NCI-H2081 (cell line): ENCODE measurements around the gene B4GALT5.
"Not testable (repeated sequence)": the region's sequence is repeated elsewhere in the genome, so short reads cannot be mapped to it uniquely, and the experiment has no call there.

ENCODE experiments used
- DNase-seq, 2 experiments: peaks; one replicate each; lab custom pipeline; 2025; lab: John Stamatoyannopoulos, UW

B4GALT5 gene

DNA sequence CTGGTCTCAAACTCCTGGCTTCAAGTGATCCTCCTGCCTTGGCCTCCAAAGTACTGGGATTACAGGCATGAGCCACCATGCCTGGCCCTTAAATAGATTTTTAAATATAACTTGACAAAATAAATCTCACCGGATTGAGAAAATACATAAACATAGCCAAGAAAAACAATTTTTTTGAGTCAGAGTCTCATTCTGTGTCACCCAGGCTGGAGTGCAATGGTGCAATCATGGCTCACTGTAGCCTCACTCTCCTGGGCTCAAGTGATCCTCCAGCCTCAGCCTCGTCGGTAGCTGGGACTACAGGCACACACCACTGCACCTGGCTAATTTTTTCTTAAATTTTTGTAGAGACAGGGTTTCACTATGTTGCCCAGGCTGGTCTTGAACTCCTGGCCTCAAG, 85.4 kb downstream of the B4GALT5 start:
- DNase-seq: not testable (repeated sequence)

DNA sequence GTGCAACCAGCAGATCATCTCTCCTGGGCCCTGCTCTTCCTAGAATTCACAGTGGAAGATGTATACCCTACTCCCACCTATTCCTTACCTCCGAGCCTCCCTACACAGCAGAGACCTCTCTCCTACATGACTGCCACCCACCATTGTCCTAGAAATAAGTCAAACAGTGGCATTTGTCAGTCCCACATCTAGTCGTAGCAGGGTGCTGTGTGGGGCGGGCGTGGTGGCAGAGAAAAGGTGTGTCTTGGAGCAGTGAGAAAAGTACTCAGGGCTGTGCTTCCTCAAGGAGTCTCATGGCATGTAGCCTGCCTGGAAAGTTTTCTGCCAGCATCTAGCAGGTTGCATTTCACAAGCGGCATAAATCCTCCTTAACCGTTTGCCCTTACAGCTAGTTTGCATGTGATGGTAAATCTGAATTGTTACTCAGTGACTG, 86.3 kb downstream of the B4GALT5 start:
- no peak for DNase-seq

DNA sequence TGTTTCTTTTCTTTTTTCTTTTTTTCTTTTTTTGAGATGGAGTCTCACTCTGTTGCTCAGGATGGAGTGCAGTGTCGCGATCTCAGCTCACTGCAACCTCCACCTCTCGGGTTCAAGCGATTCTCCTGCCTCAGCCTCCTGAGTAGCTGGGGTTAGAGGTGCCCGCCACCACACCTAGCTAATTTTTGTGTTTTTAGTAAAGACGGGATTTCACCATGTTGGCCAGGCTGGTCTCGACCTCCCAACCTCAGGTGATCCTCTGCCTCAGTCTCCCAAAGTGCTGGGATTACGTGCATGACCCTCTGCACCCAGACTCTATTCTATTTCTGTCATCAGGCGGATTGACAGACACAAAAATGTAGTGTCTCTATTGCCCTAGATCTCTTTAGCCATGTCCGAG, 88.7 kb downstream of the B4GALT5 start:
- DNase-seq: not testable (repeated sequence)

DNA sequence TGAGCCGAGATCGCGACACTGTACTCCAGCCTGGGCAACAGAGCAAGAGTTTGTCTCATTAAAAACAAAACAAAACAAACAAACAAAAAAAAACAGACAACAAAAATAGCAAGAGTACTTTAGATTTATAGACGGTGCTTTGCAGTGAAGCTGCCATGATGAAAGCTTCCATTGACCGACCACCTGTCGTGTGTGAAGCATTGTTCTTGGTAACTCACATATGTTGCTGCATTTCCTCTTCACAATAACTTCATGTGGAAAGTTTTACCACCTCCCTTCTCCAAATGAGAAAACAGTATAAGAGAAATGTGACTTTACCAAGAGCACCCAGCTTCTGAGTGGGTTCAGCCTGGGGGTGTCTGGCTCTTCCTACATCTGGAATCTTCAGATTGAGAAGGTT, 89.4 kb downstream of the B4GALT5 start:
- no peak for DNase-seq

DNA sequence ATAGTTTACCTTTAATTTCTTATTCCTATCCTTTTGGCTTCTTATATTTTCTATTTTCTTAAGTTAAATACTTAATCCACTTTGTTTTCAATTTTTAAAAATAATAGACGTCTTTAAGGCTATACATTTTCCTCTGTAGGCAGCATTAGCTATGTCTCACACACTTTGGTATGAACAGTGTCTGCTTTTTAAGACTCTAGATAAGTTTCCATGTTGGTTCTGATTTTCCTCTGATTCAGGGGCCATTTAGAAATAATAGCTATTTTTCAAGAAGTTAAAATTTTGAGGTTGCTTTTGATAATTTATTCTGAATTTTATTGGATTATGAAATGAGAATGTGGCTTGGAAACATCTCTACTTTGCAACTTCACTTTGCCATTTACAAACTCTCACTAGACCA, 91.4 kb downstream of the B4GALT5 start:
- no peak for DNase-seq

DNA sequence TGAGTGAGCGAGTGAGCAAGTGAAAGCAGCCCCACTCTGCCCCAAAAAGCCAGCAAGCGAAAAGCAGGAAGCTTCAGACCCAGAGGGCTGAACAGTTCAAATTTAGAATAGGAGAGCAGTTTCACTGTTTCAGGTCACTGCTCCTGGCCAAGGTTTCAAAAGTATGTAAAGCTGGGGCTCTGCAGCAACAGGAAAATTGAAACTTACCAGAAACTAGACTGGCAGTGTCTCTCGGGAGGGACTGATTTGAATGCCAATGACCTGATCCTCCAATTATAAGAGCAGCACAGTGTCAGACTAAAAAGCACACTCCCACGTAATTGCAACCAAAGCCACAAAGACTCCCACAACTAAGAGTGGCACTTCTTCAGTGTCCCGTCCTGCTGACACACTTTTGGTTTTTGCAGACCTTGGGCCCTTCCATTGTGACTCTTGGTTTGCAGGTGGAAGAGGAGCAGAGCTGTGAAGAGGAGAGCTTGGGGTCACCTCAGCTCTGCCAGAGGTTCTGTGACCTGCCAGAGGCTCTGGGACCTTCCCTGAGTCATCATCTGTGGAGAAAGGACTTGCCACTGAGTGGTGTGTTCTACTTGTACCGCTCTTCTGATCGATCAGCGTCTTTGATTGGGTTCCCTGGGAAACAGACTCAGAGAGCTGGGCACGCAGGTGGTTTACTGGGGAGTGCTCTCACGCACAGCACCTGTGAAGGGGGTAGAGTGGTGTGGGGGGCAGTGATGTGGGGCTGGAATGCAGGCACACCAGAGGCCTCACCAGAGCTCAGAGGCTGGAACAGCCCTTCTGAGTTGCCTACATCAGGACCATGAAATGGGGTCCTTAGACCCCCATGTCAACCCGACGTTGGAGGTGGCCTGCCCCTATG, 93.1 kb downstream of the B4GALT5 start:
- DNase-seq: no peak

DNA sequence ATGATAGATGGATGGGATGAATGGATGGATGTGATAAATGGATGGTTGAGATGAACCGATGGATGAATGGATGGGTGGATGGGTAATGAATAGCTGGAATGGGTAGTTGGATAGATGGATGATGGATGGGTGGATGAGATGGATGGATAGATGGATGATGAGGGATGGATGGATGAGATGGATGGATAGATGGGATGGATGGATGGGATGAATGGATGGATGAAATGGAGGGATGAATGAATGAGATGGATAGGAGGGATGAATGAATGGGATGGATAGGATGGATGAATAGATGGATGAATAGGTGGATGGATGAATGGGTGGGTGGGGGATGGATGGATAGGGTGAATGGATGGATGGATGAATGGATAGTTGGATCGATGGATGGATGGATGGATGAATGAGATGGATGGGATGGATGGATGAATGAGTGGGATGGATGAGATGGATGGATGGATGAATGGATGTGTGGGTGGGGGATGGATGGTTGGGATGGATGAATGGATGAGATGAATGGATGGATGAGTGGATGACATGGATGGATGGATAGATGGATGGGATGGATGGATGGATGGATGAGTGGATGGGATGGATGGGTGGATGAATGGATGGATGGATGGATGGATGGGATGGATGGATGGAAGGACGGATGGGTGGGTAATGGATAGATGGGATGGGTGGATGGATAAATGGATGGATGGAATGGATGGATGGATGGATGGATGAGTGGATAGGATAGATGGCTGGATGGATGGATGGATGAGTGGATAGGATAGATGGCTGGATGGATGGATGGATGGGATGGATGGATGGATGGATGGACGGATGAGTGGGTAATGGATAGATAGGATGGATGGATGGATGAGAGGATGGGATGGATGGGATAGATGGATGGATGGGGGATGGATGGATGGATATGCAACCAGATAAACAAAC, 94.3 kb downstream of the B4GALT5 start:
- DNase-seq: no peak

DNA sequence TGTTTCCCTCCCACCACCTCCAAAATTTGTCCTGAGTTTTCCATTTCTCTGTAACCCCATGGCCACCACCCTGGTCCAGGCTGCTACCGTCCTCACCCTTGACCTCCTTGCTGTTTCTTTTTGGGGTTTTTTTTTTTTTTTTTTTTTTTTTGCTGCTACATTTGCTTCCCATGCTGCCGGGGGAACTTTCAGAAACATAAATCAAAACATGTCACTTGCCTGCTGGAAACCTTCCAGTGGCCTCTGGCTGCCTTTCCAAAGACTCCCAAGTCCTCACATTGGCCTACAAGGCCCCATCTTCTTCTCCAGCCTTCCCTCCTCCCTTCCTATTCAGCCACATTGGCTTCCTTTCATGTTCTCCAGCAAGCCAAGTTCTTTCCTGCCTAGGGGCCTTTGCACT, 95.4 kb downstream of the B4GALT5 start:
- no peak for DNase-seq

DNA sequence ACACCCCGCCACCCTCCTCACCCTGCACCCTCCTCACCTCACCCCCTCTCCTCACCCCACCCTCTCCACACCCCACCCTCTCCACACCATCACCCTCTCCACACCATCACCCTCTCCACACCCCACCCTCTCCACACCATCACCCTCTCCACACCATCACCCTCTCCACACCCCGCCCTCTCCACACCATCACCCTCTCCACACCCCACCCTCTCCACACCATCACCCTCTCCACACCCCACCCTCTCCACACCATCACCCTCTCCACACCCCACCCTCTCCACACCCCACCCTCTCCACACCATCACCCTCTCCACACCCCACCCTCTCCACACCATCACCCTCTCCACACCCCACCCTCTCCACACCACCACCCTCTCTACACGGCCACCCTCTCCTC, 96.3 kb downstream of the B4GALT5 start:
- DNase-seq: not testable (repeated sequence)

DNA sequence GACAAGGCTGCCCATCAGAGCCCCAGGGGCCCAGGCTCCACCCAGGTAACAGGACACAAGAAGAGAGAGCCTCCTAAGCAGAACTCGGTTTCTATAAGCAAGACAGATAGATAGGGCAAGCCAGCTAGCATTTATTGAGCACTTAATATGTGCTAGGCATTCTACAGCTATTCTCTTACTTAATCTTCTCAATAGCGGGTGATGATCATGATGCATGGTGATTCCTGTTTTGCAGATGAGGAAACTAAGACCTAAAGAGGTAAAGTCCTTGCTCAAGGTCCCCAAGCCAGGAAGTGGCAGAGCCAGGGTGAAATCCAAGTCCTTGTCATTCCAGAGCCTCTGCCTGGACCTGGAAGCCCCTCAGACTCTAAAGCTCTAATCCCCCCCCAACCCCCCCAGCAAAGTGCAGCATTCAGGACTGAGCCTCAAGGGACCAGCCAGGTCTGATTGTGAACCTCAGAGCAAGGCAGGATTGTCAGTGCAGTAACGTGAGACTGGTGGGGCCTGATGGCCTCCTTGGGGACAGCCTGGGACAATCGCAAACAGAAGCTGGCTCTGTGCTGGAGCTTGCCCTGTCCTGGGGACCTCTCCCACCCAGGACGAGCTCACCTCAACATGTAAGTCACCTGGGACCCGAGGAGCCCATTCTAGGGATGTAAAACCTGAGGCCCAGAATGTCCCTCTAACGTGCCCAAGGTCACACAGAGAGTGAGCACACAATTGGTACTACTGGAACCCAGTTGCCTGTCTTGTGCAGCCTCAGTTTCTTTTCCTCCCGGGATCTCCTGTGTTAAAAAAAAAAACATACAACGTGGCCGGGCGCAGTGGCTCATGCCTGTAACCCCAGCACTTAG, 97.3 kb downstream of the B4GALT5 start:
- no peak for DNase-seq

DNA sequence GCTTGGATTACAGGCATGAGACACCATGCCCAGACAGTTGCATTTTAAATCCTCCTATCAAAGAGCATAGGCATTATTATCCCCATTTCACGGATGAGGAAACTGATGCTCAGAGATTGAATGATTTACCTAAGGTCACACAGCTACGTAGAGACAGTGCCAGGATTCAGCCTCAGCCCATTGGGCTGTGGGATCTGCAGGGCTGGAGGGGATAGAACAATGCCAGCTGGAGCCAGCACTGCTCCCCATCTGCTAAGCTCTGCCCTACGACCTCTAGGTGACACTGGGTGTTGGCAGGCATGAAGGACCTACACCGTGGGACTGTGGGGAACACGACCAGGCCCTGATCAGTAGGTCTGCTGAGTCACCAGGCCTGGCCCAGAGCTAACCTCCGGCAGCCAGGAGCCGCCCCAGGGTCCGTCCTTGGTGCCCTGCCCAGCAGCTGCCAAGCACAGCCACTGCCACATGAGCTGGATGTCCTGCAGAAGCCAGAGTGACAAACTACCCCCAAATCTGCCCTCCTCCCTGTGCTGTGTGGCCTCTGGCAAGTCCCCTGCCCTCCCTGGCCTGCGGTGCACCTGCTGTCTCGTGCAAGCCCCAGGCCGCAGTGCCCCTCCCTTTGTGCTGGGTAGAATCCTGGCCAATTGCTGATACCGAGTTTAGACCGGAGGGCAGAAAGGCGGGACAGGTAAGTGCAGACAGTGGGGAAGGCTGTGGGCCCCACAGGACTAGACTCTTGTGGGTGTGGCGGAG, 98.1 kb downstream of the B4GALT5 start:
- no peak for DNase-seq

DNA sequence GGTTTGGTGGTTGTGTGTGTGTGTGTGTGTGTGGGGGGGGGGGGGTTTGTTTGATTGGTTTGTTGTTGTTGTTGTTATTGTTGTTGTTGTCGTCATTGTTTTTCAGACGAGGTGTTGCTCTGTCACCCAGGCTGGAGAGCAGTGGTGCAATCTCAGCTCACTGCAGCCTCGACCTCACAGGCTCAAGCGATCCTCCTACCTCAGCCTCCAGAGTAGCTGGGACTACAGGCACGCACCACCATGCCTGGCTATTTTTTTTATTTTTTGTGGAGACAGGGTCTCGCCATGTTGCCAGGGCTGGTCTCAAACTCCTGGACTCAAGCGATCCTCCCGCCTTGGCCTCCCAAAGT, 98.7 kb downstream of the B4GALT5 start:
- DNase-seq: not testable (repeated sequence)

DNA sequence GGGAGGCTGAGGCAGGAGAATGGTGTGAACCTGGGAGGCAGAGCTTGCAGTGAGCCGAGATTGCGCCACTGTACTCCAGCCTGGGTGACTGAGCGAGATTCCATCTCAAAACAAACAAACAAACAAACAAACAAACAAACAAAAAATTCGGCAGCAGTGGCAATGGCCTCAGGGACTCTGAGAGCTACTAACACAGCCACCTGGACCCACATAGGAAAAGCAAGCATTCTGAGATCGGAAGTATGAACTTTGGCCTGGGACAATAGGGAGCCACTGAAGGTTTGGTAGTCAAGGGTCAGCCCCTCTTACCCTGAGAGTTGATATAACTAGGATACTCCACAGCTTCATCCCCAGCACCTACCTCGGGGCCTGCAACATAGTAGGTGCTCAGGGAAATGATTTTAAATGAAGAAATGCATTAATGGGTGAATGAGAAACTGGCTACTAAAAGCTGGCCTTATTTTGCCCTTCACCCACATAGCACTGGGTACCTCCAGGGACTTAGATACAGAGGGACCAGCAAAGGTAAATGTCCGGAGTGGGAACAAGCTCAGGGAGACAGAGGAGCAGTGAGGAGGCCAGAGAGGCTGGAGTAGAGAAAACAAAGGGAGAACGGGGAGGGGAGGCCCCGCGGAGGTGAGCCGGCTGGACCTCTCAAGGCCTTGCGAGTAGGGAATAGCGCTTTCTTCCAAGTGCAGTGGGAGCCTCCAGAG, 99.2 kb downstream of the B4GALT5 start:
- no peak for DNase-seq

DNA sequence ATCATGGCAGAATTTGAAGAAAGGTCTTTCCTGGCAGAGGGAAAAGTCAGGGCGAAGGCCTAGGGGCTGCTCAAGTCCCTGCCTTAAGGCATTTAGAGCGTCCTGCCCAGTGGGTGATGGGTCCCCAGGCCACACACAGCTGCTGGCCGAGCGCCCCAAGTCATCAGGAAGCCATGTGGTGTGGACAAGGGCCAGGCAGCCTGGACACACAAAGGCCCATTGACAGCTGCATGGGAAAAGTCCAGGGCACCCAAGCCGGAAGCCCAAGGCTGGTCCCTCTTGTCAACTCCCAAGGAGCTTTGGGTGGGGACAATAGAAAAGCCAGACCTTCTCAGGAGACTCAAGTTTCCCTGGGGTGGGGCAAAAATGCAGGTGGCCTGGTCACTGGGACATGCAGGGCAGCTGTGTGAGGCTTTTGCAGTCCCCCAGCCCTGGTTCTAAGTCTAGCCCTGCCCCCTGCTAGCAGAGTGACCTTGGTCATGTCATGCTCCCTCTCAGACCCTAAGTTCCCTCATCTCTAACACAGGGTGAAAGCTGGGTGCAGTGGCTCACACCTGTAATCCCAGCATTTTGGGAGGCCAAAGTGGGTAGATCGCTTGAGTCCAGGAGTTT, 101.4 kb downstream of the B4GALT5 start:
- no peak for DNase-seq

DNA sequence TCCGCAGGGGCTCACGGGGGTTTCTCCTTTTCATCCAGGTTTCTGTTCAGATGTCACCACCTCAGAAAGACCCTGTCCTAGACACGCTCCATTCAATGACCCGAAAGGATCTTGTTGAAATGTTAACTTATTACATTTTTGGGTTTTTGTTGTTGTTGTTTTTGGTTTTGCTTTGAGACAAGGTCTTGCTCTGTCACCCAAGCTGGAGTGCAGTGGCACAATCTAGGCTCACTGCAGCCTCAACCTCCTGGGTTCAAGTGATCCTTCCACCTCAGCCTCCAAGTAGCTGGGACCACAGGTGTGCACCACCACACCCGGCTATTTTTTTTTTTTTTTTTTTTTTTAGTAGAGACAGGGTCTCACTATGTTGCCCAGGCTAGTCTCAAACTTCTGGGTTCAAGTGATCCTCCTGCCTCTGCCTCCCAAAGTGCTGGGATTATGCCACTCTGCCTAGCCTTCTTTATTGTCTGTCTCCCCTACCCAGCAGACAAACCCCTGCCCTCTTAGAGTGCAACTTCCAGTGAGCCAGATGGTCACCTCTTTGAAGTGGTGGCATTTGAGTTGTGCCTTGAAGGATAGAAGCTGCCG, 102.0 kb downstream of the B4GALT5 start:
- not testable (repeated sequence) for DNase-seq

DNA sequence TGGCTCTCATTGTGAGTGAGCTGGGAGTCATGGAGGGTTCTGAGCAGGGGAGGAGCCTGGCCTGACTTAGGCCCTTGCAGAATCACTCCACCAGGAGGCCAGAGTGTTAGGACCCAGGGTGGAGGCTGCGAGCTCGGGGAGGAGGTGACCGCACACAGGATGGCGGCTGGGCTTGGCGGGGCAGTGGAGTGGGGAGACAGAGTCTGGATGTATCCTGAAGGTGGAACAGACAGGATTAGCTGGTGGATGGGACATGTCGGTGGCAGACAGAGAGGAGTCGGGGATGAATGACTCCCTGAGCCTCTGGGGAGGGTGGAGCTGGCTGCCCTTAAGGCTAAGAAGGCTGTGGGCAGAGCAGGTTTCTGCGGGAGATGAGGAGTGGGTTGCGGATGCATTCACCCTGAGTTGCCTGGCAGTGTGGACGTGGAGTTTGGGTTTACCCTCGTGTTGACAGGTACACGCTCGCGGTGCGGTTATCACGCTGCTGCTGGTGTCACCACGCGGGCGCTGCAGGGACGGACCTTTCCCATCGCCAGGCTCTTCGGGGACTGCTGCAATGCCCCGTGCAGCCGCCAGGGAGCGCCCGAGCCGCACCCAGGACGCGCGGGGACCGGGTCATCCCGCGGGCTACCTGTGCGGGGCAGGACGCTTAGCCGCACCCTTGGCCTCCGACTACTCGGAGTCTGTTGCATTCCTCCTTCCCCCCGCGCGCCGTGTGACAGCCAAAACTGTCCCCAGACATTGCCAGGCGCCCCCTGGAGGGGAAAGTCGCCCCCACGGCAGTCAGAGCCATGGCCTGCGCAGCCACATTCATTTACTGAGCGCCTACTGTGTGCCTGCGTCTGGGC, 102.8 kb downstream of the B4GALT5 start:
- peak; percentile 46 to 48 for DNase-seq

DNA sequence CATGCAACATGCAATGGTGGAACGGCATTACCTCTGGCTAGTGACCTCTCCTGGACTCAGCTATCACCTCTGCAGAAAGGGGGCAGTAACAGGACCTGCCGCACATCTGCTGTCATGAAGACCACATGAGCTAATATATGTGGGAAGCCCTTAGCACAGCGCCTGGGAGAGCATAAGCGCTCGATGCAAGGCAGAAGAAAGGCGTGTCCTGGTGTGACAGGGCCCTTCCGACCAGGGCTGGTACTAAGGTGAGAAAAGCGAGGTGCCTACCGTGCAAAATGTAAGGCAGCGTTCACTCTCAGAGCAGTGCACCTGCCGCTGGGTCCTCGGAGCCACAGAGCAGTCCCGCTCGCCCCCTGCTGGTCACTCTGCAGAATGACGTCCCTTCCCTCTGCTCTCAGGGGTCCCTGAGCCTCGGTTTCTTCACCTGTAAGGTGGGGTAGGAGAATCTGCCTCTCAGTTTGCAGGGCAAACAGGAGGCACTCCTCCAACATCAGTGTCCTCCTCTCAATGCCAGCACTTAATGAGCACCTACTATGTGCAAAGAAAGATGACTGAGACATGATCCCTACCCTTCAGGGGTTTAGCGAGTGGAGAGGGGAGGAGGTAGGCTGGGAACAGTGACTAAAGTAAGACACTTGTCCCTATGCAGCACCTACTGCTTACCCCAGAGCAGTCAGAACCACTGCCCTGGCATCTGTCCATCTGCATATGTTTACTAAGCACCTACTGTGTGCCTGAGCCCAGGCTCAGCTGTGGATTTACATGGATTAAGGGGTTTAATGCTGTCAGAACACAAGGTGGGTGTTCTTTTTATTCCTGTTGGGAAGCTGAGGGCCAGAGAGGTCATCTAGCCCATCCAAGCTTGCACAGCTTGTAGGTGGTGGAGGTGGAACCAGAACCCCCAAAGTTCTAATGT, 104.7 kb downstream of the B4GALT5 start:
- peak; percentile 67 to 70 for DNase-seq

DNA sequence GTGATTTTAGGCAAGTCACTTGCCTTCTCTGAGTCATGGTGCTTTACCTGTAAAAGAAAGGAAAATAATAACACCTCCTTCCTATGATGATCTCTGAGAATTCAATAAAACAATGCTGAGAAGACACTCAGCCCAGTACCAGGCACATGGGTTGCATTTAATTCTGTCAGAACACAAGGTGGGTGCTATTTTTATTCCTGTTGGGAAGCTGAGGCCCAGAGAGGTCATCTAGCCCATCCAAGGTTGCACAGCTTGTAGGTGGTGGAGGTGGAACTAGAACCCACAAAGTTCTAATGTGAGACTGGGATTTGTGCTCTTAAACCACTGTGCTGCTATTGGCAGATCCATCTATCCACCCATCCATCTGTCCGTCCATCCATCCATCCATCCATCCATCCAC, 106.1 kb downstream of the B4GALT5 start:
- no peak for DNase-seq
